ENCODE measurements around the gene SMC4.
"Not testable (repeated sequence)": the region's sequence is repeated elsewhere in the genome, so short reads cannot be mapped to it uniquely, and the experiment has no call there.

SMC4 gene

GRCh38 chr3:160440687-160441086, 41.2 kb downstream of the SMC4 start:
- DNase-seq (ENCODE audit: insufficient read length, low spot score) = no peak
- no peak for FAIRE-seq

- peak; percentile 51 for FAIRE-seq
- no peak for DNase-seq (ENCODE audit: insufficient read length, low spot score)
These were observed 45.0 kb downstream of the SMC4 start for GRCh38 chr3:160444411-160444810.

GRCh38 chr3:160445854-160446253, 46.4 kb downstream of the SMC4 start:
- no peak for DNase-seq (ENCODE audit: insufficient read length, low spot score)
- FAIRE-seq = no peak

DNA sequence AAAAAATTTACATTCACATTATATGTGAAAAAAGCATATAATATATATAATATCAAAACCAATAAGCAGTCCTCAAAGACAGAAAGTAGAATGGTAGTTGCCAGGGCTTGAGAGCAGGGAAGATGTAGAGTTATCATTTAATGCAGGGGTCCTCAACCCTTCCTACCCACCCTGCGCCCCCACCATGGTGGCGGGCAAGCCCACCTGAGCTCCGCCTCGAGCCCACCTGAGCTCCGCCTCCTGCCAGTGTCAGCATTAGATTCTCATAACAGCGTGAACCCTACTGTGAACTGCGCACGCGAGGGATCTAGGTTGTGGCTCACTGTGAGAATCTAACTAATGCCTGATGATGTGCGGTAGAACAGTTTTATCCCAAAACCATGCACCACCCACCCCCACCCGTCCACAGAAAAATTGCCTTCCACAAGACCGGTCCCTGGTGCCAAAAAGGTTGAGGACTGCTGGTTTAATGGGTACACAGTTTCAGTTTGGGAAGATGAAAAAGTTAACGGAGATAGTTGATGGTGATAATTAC, 47.1 kb downstream of the SMC4 start:
- no peak for DNase-seq (ENCODE audit: insufficient read length, low spot score)
- FAIRE-seq = no peak

DNA sequence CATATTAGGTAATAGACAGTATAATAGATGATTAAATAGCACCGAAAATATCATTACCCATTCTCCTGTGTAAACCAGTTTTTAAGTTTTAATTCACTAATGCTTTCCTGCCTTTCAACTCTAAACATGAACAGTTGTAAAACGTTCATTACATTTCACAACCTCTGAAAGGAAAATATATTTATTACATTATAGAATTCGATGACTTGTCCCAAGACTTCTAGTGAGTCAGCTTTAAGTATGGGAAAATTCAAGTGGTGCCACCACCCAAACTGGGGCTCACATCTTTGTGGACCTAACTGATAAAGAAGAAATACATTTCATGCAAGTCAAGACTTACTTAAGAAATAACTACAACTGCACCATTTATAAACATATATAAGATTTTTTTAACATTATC, 48.1 kb downstream of the SMC4 start:
- FAIRE-seq (no peak), DNase-seq (ENCODE audit: insufficient read length, low spot score) (no peak)

DNA sequence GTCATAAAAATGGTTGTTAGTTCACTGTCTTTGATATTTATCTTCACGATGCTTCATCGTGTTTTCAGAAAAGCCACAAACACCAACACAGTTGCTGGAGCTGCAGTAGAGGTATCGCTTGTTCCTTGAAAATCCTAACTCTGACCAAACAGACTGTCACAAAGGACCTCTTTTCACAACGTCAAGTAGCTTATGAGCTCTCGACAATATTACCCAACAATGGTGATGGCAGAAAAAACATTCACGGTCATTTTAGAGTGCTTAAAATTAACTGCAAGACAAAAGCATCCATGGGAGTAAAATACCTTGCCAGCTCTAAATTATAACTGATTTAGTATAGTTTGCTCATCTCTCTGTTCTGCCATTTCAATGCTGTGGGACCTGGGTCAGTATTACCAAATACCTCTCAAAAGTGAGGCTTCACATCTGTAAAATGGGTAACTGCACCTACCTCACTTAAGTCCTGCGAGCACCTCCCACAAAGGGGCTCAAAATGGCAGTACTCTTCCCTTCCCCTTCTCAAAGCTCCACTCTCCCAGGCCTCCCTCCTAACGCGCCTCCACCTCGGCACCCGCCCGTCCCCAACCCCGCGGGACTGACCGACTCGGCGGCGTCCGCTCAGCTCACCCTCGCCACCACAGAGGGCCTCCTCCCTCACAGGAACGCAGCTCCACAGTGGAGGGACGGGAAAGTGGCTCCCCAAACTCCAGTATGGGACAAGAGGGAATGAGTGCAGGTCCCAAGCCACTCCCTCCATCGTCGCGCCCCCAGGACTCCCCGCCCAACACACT, 49.6 kb downstream of the SMC4 start:
- DNase-seq (ENCODE audit: insufficient read length, low spot score) = no peak
- peak; percentile 16 for FAIRE-seq

DNA sequence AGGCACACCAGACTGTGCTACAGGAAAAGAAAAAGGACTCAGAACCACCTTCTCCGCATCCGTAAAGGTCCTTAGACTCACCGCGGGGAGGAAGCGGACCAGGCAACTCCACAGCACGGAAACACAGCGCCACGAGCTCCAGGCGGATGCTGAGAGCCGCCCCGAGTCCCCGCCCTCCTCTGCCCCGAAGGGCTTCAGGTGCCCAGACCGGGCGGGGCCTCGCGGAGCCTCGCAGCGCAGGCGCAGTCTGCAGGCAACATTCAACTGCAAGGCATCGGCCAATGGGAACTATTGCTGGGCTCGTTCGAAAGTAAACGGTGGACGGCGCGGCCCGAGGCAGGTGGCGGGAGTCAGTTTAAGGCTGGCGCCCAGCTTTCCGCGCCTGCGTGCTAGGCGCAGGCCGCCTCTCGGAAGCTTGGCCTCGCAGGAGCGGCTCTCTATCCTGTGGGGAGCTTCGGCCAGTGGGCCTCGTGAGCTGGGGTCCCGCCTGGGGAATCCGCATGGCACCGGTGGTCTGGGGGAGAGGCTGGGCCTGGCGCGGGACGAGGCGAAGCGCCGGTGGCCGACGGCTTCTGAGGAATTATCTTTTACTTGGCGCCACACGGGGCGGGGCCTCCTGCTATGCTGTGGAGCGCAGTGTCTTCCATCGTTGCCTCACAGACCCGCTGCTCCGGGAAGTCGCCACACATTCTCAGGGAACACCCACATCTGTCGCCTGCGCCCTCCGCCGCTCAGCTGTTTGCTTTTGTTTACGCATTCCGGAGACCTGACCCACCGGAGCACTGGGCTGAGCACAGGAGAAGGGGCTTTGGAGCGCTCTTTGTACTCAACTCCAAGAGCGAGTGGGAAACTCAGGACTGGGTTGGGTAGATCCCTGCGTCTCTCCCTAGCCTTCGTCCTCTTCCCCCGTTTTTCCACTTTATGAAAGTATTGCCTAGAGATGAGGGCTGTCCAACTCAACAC, 50.5 kb downstream of the SMC4 start, which contains the start of gene TRIM59:
TSS of gene TRIM59 (minus strand) at position 151 of the 963 bp plus-strand sequence. CDS start 10,603 bp downstream, outside the sequence.
- FAIRE-seq = peak; percentile 94
- peak; percentile 99 for DNase-seq (ENCODE audit: insufficient read length, low spot score)

- peak; percentile 51 for DNase-seq (ENCODE audit: insufficient read length, low spot score)
- FAIRE-seq = no peak
These were observed 51.4 kb downstream of the SMC4 start for GRCh38 chr3:160450846-160451245.

DNA sequence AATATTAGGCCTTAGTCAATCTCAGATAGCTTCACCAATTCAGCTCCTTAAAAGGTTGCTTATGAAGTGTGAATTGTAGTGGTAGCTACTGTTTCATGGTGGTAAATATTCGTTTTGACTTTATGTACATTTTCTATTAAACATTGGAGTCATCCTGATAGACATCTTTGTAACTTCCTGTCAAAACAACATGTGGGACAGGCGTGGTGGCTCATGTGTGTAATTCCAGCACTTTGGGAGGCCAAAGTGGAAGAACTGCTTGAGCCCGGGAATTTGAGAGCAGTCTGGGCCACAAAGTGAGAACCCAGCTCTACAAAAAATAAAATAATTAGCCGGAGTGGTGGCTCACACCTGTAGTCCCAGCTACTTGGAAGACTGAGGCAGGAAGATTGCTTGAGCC, 52.2 kb downstream of the SMC4 start:
- DNase-seq (ENCODE audit: insufficient read length, low spot score) = no peak
- no peak for FAIRE-seq

DNA sequence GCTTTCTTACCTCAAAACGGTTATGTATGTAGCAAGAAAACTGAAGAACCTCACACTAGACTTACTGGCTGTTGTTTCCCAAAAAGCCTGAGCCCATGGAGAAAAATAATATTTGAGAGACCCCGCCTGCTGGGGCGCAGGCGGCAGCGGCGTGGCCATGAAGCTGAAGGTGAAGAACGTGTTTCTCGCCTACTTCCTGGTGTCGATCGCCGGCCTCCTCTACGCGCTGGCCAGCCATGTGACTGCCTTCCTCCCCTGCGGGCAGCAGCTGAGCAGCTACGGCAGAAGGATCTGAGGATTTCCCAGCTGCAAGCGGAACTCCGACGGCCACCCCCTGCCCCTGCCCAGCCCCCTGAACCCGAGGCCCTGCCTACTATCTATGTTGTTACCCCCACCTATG, 52.8 kb downstream of the SMC4 start:
- FAIRE-seq = peak; percentile 13
- DNase-seq (ENCODE audit: insufficient read length, low spot score) = not testable (repeated sequence)

GRCh38 chr3:160454995-160455394, 55.5 kb downstream of the SMC4 start:
- no peak for FAIRE-seq

GRCh38 chr3:160455846-160456245, 56.4 kb downstream of the SMC4 start:
- FAIRE-seq = no peak
- no peak for DNase-seq (ENCODE audit: insufficient read length, low spot score)

More at GRCh38 chr3:160454995-160455394, 55.5 kb downstream of the SMC4 start:
- DNase-seq (ENCODE audit: insufficient read length, low spot score) = no peak

- DNase-seq (ENCODE audit: insufficient read length, low spot score) (no peak), FAIRE-seq (no peak)
These were observed 58.7 kb downstream of the SMC4 start for GRCh38 chr3:160458151-160458550.

GRCh38 chr3:160459450-160459970, 60.1 kb downstream of the SMC4 start:
- FAIRE-seq = no peak
- DNase-seq (ENCODE audit: insufficient read length, low spot score) = no peak

DNA sequence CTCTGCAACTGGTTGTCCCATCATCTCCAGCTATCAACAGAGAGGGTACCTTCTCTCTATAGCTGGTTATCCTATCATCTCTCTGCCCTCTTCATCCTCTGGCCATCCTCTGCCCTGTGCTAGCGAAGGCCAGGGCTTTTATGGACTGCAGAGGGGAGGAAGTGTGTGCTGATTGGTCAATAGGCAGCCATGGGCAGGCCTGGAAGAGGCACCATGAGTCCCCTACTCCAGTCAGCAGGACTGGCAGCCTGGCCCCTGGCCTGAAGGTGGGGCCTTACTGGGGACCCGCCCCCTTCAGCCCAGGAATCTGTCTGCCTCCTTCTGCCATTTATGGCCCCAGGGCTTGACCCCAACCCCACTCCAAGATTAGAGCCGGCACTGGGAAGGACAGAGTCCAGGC, 60.6 kb downstream of the SMC4 start:
- no peak for DNase-seq (ENCODE audit: insufficient read length, low spot score)
- no peak for FAIRE-seq

DNA sequence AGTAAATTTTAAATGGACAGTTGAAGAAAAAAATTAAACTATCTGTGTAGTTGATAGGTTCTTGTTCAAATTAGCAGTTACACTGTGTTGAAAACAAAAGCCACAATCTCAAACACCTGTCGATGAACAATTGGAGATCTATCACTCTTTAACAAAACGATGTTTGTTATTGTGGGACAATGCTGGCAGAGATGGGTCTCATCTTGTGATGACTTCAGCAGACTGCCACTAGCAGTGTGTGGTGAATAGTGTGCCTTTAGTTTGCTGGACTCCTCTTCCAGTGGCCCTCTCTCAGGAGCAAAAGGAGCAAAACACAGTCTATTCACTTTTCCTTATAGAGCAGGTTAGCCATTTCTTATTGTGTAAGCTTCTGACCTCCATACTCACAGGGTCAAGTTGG, 64.9 kb downstream of the SMC4 start:
- no peak for DNase-seq (ENCODE audit: insufficient read length, low spot score)

DNA sequence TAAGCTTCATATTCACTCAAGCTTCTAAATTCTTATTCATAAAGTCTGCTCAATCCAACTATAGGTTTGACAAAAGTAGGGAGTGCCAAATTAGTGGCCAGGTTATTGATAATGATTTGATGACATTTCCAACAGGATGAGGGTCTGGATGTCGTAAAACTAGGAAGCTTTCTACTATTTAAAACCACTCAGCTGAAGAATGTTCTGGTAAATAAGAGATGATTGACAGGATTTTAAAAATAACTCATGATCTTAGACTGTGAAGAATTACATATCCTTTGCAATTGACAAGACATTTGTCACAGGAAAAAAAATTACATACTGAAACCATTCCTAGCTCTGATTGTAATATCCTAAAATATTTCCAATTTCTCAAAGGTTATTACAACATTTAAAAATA, 65.5 kb downstream of the SMC4 start:
- FAIRE-seq = no peak
- no peak for DNase-seq (ENCODE audit: insufficient read length, low spot score)

More for the DNA sequence above, 64.9 kb downstream of the SMC4 start:
- FAIRE-seq = no peak

GRCh38 chr3:160470181-160470580, 70.7 kb downstream of the SMC4 start:
- FAIRE-seq (no peak), DNase-seq (ENCODE audit: insufficient read length, low spot score) (no peak)

DNA sequence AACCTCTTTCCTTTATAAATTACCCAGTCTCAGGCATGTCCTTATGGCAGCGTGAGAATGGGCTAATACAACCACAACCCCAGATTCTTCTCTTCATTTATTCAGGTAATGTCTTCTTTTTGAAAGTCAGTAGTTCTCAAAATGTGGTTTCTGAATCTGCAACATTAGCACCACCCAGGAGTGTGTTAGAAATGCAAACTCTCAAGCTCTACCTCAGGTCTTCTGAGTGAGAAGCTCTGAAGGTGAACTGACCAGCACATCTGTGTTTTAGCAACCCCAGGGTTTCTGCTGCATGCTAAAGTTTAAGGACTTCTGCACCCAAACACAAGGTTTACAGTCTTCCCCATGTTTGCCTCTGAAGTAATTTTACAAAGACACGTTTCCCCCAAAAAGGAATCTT, 72.4 kb downstream of the SMC4 start:
- DNase-seq (ENCODE audit: insufficient read length, low spot score) (no peak), FAIRE-seq (no peak)

- FAIRE-seq = no peak
- no peak for DNase-seq (ENCODE audit: insufficient read length, low spot score)
These were observed 72.9 kb downstream of the SMC4 start for GRCh38 chr3:160472344-160472743.

DNA sequence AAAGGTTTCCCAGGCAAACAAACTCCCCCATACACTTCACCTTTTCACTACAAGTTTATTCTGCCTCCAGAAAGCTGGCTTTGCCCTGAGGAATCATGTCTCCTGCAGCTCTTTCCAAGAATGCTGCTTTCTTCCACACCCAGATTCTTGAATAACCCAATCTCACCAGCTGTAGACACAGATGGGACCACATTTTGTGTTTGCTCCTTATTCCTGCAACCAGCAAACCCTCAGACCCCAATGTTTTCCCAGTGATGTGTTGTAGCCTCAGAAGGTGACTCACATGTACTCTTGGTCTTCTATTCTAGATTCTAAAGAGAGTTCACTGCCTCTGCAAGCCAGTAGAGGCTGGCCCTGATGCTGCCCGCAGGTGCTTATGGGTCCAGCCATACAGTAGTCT, 73.8 kb downstream of the SMC4 start:
- FAIRE-seq (no peak), DNase-seq (ENCODE audit: insufficient read length, low spot score) (no peak)

Data from HTR-8/SVneo (cell line).